ENCODE measurements around the gene CDC23. TPM values are rescaled to one million over a fixed set of nuclear protein-coding genes. Genes with fewer than 3 reads are reported as not detected.

Gene CDC23
- total RNA-seq, 6 experiments from 2014 or later = 21.6 to 29.3 (median 28.6) TPM

DNA sequence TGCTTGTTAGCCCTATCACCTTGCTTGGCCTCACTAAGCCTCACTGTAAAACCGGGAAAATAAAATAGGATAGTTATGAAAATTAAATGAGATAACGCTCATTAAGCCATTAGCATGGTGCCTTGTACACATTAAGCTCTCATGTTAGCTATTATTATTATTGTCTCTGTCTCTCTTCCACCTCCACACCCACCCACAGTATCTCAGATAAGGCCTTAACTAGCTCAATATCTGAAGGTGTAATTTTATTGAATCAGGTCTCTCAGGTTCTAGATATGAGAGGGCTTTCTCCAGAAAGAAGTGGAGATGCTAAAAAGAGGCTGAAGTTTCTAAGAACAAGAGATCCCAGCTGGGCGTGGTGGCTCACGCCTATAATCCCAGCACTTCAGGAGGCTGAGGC is 33.7 kb upstream of the CDC23 start:
- TF ChIP-seq, protein P1, sequence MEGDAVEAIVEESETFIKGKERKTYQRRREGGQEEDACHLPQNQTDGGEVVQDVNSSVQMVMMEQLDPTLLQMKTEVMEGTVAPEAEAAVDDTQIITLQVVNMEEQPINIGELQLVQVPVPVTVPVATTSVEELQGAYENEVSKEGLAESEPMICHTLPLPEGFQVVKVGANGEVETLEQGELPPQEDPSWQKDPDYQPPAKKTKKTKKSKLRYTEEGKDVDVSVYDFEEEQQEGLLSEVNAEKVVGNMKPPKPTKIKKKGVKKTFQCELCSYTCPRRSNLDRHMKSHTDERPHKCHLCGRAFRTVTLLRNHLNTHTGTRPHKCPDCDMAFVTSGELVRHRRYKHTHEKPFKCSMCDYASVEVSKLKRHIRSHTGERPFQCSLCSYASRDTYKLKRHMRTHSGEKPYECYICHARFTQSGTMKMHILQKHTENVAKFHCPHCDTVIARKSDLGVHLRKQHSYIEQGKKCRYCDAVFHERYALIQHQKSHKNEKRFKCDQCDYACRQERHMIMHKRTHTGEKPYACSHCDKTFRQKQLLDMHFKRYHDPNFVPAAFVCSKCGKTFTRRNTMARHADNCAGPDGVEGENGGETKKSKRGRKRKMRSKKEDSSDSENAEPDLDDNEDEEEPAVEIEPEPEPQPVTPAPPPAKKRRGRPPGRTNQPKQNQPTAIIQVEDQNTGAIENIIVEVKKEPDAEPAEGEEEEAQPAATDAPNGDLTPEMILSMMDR (IDR thresholded peaks at IDR 0.05) = no peak
- Mint-ChIP-seq H3K9me3 (no peaks in the 10 kb centered on the region), H3K4me1 (ENCODE audit: low read depth) (no peaks in the 10 kb centered on the region), H3K4me3 (no peak overlapping the region), H3K27ac (no peak overlapping the region), H3K27me3 (ENCODE audit: insufficient read depth) (peaks cover 32% of the 10 kb centered on the region), H3K36me3 (ENCODE audit: low read depth) (no peaks in the 10 kb centered on the region)
- DNase-seq = no peak

- no peak overlapping the region for H3K4me3 Mint-ChIP-seq
- TF ChIP-seq, protein P1 (IDR thresholded peaks at IDR 0.05) = no peak
- H3K36me3 Mint-ChIP-seq (ENCODE audit: low read depth) = no peaks in the 10 kb centered on the region
- H3K27me3 Mint-ChIP-seq (ENCODE audit: insufficient read depth) = peaks cover 34% of the 10 kb centered on the region
- no peaks in the 10 kb centered on the region for H3K9me3 Mint-ChIP-seq
- no peaks in the 10 kb centered on the region for H3K4me1 Mint-ChIP-seq (ENCODE audit: low read depth)
- DNase-seq = no peak
- H3K27ac Mint-ChIP-seq = no peak overlapping the region
Measured at GRCh38 chr5:138246334-138246733, 33.2 kb upstream of the CDC23 start.

DNA sequence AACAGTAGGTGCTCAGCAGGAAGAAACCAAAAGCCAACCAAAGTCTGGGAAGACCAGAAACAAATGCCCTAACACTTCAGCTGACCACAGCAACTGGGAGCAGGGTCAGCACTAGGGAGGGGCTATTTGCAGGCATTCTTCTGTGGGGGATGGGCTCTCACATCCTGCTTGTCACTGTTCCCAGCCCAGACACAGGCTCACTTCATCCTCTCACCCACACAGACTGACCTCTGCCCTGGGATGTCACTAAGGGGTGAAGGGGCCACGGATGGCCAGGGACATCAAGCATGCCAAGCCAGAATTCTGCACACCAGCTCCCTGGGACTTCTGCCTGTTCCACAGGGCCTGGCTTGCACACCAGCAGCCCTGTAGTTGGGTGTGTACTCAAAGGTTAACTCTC is 32.6 kb upstream of the CDC23 start:
- Mint-ChIP-seq H3K4me3 (no peak overlapping the region), H3K36me3 (ENCODE audit: low read depth) (no peaks in the 10 kb centered on the region), H3K27ac (no peak overlapping the region), H3K27me3 (ENCODE audit: insufficient read depth) (peaks cover 39% of the 10 kb centered on the region), H3K4me1 (ENCODE audit: low read depth) (no peaks in the 10 kb centered on the region), H3K9me3 (no peaks in the 10 kb centered on the region)
- no peak for DNase-seq
- TF ChIP-seq, protein P1 (IDR thresholded peaks at IDR 0.05) = no peak

DNA sequence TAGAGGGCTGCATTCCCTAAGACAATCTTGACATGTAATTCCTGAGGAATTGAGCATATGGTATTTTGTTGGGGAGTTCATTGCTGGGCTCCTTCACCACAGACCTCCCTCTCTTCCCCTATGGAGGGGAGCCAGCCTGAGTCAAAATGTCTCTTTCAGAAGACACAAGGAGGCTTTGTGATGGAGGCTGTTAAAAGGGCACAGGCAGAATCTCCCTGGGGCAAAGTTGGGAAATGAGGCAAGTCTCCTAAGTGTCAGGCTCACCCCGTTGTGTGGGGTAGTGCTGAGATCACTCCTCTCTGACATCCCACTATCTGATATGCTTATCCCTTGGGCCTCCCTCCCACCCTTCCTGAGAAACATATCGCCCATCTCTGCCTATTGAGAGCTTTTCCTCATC is 30.7 kb upstream of the CDC23 start:
- DNase-seq = no peak

DNA sequence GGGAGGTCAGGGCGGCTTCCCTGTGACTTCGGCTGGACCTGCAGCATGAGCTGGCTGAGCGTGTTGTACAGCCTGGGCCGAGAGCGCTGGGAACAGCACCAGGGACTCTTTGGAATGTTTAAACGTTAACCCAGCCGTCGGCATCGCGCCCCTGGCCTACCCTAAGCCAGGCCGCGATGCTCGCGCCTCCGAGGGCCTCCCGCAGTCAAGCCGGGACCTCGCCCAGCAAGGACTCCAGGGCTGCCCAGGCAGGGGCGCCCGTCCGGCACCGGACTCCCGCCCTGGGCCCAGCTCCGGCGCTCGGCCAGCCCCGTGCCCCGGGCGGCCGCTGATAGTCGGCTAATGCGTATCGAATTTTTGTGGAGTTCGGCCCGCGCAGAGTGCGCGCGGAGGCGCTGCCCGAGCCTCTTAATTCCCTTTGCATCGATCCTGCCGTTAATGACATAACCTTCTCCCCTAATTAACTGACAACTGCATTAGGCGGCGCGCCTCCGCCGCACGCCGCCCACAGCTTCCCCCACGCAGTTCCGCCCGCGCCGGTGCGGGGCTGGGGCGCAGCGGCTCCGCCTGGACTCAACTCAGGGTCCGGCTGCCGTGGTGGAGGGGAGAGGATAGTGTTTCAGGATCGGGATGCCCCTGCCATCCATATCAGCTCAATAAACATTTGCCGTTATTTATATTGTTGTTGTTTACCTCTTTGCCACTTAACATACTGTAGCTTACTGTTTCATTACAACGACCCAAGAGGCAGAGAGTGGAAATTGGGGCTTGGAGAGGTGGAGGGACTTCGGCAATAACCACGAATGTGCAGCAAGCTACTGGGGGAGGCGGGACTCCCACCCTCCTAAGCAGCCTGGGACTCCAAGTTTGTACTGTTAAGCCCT is 28.8 kb upstream of the CDC23 start:
- Mint-ChIP-seq H3K9me3 (no peaks in the 10 kb centered on the region), H3K27me3 (ENCODE audit: insufficient read depth) (peaks cover 53% of the 10 kb centered on the region), H3K27ac (no peak overlapping the region), H3K4me3 (peak overlapping the region; percentile 45), H3K36me3 (ENCODE audit: low read depth) (no peaks in the 10 kb centered on the region), H3K4me1 (ENCODE audit: low read depth) (no peaks in the 10 kb centered on the region)
- TF ChIP-seq, protein P1 (IDR thresholded peaks at IDR 0.05) = no peak
- DNase-seq = no peak

More for the DNA sequence above, 30.7 kb upstream of the CDC23 start:
- no peak overlapping the region for H3K4me3 Mint-ChIP-seq
- H3K4me1 Mint-ChIP-seq (ENCODE audit: low read depth) = no peaks in the 10 kb centered on the region
- H3K27ac Mint-ChIP-seq = no peak overlapping the region
- H3K9me3 Mint-ChIP-seq = no peaks in the 10 kb centered on the region
- TF ChIP-seq, protein P1 (IDR thresholded peaks at IDR 0.05) = no peak
- H3K27me3 Mint-ChIP-seq (ENCODE audit: insufficient read depth) = peaks cover 50% of the 10 kb centered on the region
- no peaks in the 10 kb centered on the region for H3K36me3 Mint-ChIP-seq (ENCODE audit: low read depth)

Measured in HFFc6 (cell line).